ENCODE results near the gene ZNF784.
A peak's percentile ranks its signal among the peaks of the same experiment; 100 is the strongest.

The ZNF784 gene

DNA sequence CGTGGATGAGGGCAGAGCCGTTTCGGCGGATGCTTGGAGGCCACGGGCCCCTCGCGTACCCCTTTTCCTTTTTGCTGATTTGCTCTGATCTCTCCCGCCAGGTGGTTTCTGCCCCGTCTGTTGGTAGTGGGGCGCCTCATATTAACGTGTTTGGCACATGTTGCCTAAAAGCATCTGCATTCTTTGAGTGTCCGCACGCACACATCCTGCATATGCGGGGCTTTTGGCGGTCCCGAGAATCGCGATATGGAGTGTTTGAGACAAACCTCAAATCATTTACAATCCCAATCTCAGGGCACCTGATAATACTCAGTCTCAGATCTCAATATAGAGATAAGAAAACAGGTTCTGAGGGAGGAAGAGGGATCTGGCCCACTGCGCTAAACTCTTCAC is 31.3 kb upstream of the ZNF784 start:
- no peak for DNase-seq (ENCODE audit: extremely low spot score)
- POLR2A ChIA-PET = interaction anchor here (1.4 kb wide), 1 partner anchor 18 kb away, joined by 4 read pairs; no protein-coding TSS in a partner anchor
- TF ChIP-seq HDGF (IDR thresholded peaks at IDR 0.05; ENCODE audit: borderline replicate concordance) = no peak
- TF ChIP-seq FOXK2 (IDR thresholded peaks at IDR 0.05) = no peak
- no peak for TF ChIP-seq ELF4 (IDR thresholded peaks at IDR 0.05)
- TF ChIP-seq CTBP1 (IDR thresholded peaks at IDR 0.05; ENCODE audit: borderline replicate concordance) = no peak
- no peak for TF ChIP-seq ZNF384 (IDR thresholded peaks at IDR 0.05)
- TF ChIP-seq LEF1 (IDR thresholded peaks at IDR 0.05; ENCODE audit: borderline replicate concordance) = no peak
- TF ChIP-seq SUZ12 (IDR thresholded peaks at IDR 0.05) = no peak
- TF ChIP-seq TARDBP (IDR thresholded peaks at IDR 0.05) = no peak
- TF ChIP-seq FOXM1 (IDR thresholded peaks at IDR 0.05; ENCODE audit: borderline replicate concordance) = no peak
- no peak for TF ChIP-seq ARNT (IDR thresholded peaks at IDR 0.05)
- CTCF ChIA-PET = interaction anchor here (0.5 kb wide), 1 partner anchor 35 kb away, joined by 3 read pairs; no protein-coding TSS in a partner anchor

DNA sequence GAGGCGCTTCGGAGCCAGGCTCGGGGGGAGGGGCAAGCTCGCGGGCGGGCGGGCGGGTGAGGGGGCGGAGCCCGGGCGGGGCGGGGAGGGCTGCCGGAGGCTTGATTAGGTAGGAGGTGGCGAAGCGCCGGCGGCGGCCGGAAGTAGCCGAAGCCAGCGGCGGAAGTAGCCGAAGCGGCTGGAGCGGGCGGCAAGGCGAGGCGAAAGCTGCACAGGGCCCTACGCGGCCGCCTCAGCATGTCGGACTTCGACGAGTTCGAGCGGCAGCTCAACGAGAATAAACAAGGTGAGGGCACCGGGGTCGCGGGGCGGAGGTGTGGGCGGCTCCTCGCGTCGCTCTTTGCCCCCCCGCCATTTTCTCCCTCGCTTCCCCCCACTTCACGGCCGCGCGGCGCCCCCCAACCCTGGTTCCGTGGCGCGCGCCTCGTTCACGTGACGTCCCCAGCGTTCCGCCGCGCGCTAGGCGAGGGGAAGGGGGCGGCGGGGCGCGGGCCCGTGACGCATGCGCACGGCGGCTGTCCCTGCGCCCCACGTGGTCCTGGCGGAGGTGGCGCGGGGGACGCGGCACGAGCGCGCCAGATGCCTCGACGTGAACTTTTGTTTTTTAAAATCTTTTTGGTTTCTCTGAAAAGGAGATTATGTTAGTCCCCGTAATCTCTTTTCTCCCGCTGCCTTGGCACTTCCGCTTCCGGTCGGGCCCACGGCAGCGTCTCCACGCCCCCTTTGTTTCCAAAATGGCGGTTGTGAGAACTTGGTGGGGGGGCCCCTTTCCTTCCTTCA is 30.7 kb upstream of the ZNF784 start, which contains the start of gene U2AF2:
TSS of gene U2AF2 (plus strand) at position 168 of the 780 bp plus-strand sequence. CDS start at position 238, 70 bp downstream.
- TF ChIP-seq, protein P1, sequence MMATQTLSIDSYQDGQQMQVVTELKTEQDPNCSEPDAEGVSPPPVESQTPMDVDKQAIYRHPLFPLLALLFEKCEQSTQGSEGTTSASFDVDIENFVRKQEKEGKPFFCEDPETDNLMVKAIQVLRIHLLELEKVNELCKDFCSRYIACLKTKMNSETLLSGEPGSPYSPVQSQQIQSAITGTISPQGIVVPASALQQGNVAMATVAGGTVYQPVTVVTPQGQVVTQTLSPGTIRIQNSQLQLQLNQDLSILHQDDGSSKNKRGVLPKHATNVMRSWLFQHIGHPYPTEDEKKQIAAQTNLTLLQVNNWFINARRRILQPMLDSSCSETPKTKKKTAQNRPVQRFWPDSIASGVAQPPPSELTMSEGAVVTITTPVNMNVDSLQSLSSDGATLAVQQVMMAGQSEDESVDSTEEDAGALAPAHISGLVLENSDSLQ (IDR thresholded peaks at IDR 0.05) = no peak
- TF ChIP-seq ELF4 (IDR thresholded peaks at IDR 0.05) = peak; percentile 74
- TF ChIP-seq FOXA1 (IDR thresholded peaks at IDR 0.05) = no peak
- peak; percentile 89 for TF ChIP-seq L3MBTL2 (conservative IDR thresholded peaks at IDR 0.05)
- TF ChIP-seq FOXK2 (IDR thresholded peaks at IDR 0.05) = no peak
- ChIA-PET POLR2A (interaction anchor here (0.7 to 1.7 kb wide), 23 partner anchors 9 to 537 kb away, joined by 3 to 16 read pairs (median 4); partner anchors contain the start of genes FIZ1, KMT5C, PPP1R12C and PPP6R1), CTCF (interaction anchor here (0.6 to 1.4 kb wide), 6 partner anchors 12 to 159 kb away, joined by 3 to 10 read pairs (median 4); no protein-coding TSS in a partner anchor)
- DNase-seq (ENCODE audit: extremely low spot score) = peak; percentile 92

DNA sequence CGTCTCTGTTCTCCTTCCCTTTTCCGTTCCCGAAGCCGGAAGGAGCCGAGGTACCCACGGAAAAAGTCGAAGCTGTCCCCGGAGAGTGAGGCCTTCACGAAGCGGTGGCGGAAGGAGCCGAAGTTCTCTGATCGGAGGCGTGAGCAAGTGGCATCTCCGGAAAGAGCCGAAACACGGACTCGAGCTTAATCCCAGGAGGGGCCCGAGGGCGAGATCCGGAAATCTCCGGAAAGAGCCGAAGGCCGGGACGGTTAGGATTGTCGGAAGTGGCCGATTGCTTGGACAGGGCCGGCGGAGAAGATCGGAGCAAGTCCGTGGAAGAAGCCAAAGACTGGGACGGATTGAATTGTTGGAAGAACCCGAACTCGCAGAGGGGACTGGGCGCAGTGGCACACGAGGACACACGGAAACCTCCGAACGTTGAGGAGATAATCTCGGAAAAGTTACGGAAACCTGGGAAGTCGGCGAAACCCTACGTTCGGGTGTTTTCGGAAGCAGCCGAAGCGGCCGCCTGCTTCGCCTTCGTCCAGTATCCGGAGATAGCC is 30.0 kb upstream of the ZNF784 start:
- ChIA-PET POLR2A (interaction anchor here (0.7 to 1.7 kb wide), 23 partner anchors 9 to 537 kb away, joined by 3 to 16 read pairs (median 4); partner anchors contain the start of genes FIZ1, KMT5C, PPP1R12C and PPP6R1), CTCF (interaction anchor here (0.6 to 1.4 kb wide), 7 partner anchors 12 to 236 kb away, joined by 3 to 10 read pairs (median 4); no protein-coding TSS in a partner anchor)
- TF ChIP-seq FOXK2 (IDR thresholded peaks at IDR 0.05) (no peak), BHLHE40 (IDR thresholded peaks at IDR 0.05; ENCODE audit: borderline replicate concordance) (no peak), ELF4 (IDR thresholded peaks at IDR 0.05) (no peak)
- DNase-seq (ENCODE audit: extremely low spot score) = peak; percentile 88

DNA sequence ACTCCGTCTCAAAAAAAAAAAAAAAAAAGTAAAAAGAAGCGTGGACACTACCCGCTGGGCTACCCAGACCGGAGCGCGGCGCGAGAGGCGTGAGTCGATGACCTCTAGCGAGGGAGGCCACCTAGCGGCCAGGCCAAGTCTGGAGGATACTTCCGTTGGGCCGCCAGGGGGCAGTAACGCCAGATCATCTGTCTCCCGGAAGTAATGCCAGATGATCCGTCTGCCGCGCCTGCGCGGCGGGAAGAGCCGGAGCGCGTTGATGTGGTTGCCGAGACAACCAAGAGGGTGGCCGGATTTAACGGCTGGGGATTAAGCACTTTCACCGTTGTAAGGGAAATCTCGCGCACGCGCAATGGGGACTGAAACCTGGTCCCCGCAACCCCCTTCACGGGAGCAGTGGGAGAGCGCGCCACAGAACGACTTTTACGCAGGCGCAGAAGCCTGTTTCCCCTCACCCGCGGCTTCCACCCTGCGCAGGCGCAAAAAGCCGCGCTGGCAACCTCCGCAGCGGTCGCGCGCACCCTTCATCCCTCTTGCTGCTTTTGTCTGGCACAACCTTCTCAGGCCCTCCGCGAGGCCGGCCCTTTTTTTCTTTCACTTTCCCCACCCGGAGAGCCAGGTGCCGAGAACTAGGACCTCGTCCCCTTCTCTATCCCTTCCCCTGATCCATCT is 29.4 kb upstream of the ZNF784 start:
- peak; percentile 89 for DNase-seq (ENCODE audit: extremely low spot score)
- POLR2A ChIA-PET = interaction anchor here (0.7 to 1.7 kb wide), 22 partner anchors 8 to 536 kb away, joined by 3 to 16 read pairs (median 4); partner anchors contain the start of genes FIZ1, KMT5C, PPP1R12C and PPP6R1
- CTCF ChIA-PET = interaction anchor here (0.7 to 1.4 kb wide), 9 partner anchors 11 to 305 kb away, joined by 3 to 10 read pairs (median 3); no protein-coding TSS in a partner anchor
- TF ChIP-seq ELF4 (IDR thresholded peaks at IDR 0.05) (peak; percentile 87), FOXM1 (IDR thresholded peaks at IDR 0.05; ENCODE audit: borderline replicate concordance) (no peak), L3MBTL2 (conservative IDR thresholded peaks at IDR 0.05) (peak; percentile 51)

DNA sequence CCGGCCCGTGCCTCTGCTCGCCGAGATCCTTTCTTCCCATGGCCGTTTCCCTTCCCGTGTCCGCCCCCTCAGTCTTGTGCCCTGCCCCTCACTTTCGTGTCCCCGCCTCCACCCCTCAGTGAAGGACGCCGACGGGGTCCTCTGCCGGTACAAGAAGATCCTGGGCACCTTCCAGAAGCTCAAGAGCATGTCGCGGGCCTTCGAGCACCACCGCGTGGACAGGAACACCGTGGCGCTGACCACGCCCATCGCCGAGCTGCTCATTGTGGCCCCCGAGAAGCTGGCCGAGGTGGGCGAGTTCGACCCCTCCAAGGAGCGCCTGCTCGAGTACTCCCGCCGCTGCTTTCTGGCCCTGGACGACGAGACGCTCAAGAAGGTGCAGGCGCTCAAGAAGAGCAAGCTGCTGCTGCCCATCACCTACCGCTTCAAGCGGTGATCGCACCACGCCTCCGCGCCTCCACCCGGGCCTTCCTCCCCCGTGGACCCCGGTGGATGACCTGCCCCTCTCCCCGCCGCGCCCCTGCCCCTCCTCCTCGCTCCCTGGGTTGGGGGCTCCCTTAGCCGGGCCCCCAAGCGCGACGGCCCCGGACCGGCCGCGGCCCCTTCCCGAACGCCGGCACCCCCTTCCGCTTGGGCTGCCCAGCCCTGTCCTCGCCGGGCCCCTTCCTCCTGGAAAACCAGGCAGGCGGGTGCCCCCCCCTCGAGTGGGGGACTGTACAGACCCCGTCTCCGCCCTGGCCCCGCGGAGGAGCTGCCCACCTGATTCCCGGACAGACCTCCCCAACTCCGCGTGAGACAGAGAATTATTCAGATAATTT is 28.2 kb upstream of the ZNF784 start:
- POLR2A ChIA-PET = interaction anchor here (0.5 to 1.1 kb wide), 3 partner anchors 15 to 21 kb away, joined by 3 read pairs; no protein-coding TSS in a partner anchor
- TF ChIP-seq FOXK2 (IDR thresholded peaks at IDR 0.05) (no peak), FOXM1 (IDR thresholded peaks at IDR 0.05; ENCODE audit: borderline replicate concordance) (no peak), TARDBP (IDR thresholded peaks at IDR 0.05) (no peak), LEF1 (IDR thresholded peaks at IDR 0.05; ENCODE audit: borderline replicate concordance) (no peak), HDGF (IDR thresholded peaks at IDR 0.05; ENCODE audit: borderline replicate concordance) (no peak)
- TF ChIP-seq, protein P1 (IDR thresholded peaks at IDR 0.05) = no peak
- DNase-seq (ENCODE audit: extremely low spot score) = no peak
- CTCF ChIA-PET = interaction anchor here (0.6 to 0.7 kb wide), 4 partner anchors 13 to 1705 kb away, joined by 3 to 4 read pairs (median 3); no protein-coding TSS in a partner anchor

DNA sequence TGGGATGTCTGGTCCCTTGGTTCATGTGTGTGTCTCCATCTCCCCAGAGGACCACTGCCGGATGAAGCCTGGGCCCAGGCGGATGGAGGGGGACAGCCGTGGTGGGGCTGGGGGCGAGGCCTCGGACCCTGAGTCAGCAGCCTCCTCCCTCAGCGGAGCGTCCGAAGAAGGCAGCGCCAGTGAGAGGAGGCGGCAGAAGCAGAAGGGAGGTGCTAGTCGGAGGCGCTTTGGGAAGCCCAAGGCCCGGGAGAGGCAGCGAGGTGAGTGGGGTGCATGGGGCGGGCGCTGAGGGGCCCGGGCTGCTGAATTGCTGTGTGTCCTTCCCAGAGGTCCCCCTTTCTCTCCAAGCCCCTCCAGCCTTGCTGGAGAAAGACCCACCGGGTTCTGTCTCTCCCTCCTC is 26.9 kb upstream of the ZNF784 start:
- TF ChIP-seq SUZ12 (IDR thresholded peaks at IDR 0.05) (no peak), L3MBTL2 (conservative IDR thresholded peaks at IDR 0.05) (no peak), FOXM1 (IDR thresholded peaks at IDR 0.05; ENCODE audit: borderline replicate concordance) (no peak), HDGF (IDR thresholded peaks at IDR 0.05; ENCODE audit: borderline replicate concordance) (no peak), ZNF384 (IDR thresholded peaks at IDR 0.05) (no peak), BHLHE40 (IDR thresholded peaks at IDR 0.05; ENCODE audit: borderline replicate concordance) (no peak), CTBP1 (IDR thresholded peaks at IDR 0.05; ENCODE audit: borderline replicate concordance) (no peak), LEF1 (IDR thresholded peaks at IDR 0.05; ENCODE audit: borderline replicate concordance) (no peak), ARNT (IDR thresholded peaks at IDR 0.05) (no peak), ELF4 (IDR thresholded peaks at IDR 0.05) (no peak), SP1 (IDR thresholded peaks at IDR 0.05) (no peak), FOXK2 (IDR thresholded peaks at IDR 0.05) (no peak), FOXA1 (IDR thresholded peaks at IDR 0.05) (no peak), NFRKB (IDR thresholded peaks at IDR 0.05) (no peak), TARDBP (IDR thresholded peaks at IDR 0.05) (no peak)
- TF ChIP-seq, protein P1 (IDR thresholded peaks at IDR 0.05) = no peak
- DNase-seq (ENCODE audit: extremely low spot score) = no peak
- ChIA-PET POLR2A (no interaction called here), CTCF (no interaction called here)

All from HEK293T (cell line).